Fibroblast of skin of left quadriceps (primary cell): ENCODE measurements around the gene ANKZF1.

Experiments
- DNase-seq, 2 experiments: peaks; one replicate each; pipeline ENCODE4 v3.0.0-alpha.2; 2013; ENCODE audit warnings: low read depth in 2 of 2

ANKZF1 gene

GRCh38 chr2:219228041-219228910, 1.3 kb upstream of the ANKZF1 start:
- DNase-seq: no peak

DNA sequence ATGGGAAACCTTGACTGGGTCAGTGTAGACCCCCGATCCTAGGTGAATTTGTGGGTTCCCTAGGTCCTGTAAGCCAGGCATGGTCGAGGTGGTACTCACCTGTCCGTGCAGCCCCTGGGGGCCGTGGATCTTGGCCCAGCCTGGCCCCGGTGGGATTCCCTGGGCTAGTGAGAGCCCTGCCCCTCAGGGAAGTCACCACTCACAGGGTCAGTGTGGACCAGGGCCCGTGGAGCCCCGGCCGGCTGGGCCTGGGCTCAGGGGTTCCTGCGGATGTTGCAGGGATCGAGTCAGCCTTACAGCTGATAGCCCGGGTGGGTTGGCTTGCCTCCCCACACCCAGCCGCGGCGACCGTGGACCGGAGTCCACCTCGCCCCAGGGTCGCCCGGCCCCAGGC, 698 bp upstream of the ANKZF1 start:
- no peak for DNase-seq

DNA sequence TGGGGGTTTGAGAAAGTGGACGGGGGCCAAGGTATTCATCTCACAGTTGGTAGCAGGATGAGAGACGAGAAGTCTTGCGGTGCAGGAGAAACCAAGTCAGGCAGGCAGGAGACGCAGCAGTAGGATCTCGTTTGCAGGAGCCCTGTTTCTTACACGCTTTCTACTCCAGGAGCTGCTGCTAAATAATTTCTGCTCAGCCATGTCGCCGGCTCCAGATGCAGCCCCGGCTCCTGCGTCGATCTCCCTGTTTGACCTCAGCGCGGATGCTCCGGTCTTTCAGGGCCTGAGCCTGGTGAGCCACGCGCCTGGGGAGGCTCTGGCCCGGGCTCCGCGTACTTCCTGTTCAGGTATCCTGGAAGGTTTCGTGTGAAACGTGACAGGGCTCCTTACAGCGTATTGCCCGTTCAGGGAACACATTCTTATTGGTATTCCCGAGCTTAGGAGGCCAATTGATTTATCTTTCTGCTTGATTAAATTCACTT, 494 bp downstream of the ANKZF1 start:
- DNase-seq: no peak

- no peak for DNase-seq
Observed at GRCh38 chr2:219234331-219234730, 4.7 kb downstream of the ANKZF1 start.

DNA sequence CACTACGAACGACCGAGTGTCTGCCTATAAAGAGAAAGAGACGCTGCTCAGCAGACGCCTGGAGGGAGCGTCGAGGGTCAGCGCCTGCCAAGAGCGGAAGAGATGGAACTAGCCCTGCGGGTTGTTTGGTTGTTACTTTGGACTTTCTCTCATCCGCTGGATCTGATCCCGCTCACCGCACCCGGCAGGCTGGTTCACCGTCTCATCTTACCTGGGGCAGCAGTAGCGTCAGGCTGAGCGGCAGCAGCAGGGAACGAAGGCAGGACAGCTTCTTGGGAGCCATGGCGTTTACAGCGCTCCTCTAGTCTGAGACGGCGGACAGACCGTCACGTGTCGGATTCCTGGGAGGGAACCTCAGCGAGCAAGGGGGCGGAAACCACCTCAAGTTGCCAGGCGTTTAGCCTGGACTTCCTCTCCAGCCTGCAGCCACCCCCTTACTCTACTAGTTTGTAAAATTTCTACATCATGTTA, 13.7 kb downstream of the ANKZF1 start:
- DNase-seq: no peak

GRCh38 chr2:219244789-219245147, 15.2 kb downstream of the ANKZF1 start:
- DNase-seq: no peak

DNA sequence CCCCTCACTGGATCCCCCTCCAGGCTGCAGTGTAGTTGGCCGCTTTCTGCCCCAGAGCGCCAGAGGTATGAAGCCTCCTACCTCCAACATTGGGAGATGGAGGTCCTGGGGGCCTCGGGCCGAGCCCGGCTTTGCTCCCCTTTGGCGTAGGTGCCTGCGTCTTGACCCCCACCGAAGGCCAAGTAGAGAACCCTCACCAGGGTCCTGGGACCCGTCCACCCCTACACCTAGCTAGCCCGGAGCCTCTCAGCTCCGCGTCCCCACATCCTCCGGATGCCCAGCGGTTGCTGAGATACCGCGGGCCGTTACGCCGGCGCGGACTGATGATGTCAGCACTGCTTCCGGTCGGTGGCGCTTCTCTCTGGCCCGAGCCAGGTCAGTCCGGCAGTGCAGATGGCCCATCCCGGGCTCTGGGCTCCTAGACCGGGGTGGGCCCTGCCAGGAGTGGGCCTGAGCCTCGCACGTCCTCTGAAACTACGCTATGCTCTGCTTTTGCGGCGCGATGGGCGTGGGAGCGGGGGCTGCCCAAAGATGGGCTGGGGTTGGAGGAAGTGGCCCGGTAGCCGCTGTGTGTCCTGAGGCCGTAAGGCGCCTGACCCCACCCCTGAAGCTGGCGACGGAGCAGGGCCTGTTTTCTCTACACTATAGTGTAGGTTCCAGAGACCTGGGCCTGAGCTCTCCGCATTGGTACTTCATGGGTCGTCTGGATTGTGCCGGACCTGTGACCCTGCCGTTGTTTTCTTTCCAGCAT, 15.7 kb downstream of the ANKZF1 start, which contains the start of the genes GLB1L and STK16:
Gene GLB1L (minus strand): TSS at position 297 of the 751 bp plus-strand sequence. CDS start 1,871 bp downstream, outside the sequence.
Gene STK16 (plus strand): TSS at position 332 of the 751 bp plus-strand sequence. CDS start 521 bp downstream, outside the sequence.
- DNase-seq: peak; percentile 73 to 74

DNA sequence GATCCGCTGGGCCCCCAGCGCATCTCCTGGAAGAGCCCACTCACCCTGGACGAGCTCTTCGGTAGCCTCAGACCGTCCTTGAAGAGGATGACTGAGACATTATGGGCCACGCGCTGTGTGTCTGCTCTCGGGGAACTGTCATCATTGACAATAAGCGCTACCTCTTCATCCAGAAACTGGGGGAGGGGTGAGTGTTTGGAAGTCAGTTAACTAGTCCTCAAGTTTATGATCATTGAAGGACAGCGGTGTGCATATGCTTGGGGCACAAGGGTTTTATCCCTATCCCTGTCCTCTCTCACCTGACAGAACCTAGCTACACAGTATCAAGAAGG, 16.3 kb downstream of the ANKZF1 start:
- no peak for DNase-seq

- no peak for DNase-seq
Observed at GRCh38 chr2:219246559-219246958, 17.0 kb downstream of the ANKZF1 start.

DNA sequence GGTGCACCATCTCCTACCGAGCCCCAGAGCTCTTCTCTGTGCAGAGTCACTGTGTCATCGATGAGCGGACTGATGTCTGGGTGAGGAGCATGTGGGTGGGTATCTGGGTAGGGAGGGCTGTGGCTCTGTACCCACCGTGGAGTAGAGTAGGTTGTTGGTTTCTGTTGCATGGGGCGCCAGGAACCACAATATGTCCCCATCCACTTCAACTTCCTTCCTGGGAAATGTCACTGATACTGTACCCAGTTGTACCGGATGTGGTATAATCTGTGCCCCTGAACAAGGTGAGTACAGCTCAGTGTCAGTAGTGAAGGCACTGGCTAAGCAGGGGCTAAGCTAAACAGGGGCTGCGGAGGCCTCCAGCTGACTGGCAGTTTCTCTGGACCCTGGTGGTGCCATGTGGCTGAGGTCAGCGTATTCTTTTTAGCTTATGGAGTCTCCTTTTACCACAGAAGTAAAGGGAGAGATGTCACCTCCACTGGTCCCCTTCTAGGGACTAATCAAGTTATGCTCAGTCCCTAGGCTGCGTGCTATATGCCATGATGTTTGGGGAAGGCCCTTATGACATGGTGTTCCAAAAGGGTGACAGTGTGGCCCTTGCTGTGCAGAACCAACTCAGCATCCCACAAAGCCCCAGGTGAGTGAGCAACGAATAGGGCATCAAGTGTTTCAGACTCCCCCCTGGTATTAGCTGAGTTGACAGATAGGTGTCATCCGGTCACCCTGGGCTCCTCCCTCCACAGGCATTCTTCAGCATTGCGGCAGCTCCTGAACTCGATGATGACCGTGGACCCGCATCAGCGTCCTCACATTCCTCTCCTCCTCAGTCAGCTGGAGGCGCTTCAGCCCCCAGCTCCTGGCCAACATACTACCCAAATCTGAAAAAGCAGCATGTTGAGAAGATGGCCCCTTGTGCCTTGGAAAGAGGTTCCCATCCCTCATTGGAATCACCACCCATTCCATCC, 18.4 kb downstream of the ANKZF1 start:
- DNase-seq: no peak

GRCh38 chr2:219248845-219249202, 19.2 kb downstream of the ANKZF1 start:
- DNase-seq: no peak

DNA sequence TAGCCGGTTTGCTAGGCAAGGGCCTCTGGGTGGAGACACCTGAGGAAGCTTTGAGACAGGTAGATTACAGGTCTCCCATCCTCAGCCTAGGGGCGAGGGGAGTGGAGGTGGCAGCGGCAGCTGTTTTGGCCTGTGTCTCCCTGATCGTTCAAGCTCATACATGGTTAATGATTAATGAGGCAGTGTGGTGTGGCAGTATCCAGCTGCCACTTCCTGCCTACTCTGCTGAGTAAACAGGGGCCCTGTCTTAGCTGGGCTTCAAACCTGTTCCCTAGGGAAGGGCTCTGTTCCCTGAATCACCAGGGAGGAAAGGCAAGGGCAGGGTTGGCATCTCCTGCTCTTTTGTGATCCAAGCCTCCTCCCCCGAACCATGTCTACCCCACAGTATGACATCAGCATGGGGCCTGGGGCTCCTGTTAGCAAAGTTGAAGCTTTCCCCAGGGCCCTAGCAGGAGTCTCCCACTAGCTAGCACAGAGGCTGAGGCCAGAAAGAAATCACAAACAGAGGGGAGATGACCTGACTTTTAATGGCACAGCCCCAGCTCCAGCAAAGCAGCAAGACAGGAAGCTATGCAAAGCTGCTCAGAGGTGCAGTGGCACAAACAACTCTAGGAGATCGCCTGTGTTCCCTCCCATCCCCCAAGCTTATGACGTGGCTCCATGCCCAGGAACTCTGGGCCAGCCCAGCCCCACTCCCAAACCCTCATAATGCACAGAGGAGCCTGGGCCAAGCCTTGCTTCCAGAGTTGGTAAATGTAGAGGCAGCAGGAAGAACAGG, 19.8 kb downstream of the ANKZF1 start:
- DNase-seq: peak; percentile 49 to 53

- no peak for DNase-seq
Observed at GRCh38 chr2:219250049-219250781, 20.6 kb downstream of the ANKZF1 start.

- DNase-seq: no peak
Observed at GRCh38 chr2:219251656-219252055, 22.1 kb downstream of the ANKZF1 start.

GRCh38 chr2:219252084-219252483, 22.5 kb downstream of the ANKZF1 start:
- DNase-seq: no peak

GRCh38 chr2:219252570-219252899, 22.9 kb downstream of the ANKZF1 start:
- DNase-seq: no peak

- DNase-seq: no peak
Observed at GRCh38 chr2:219252900-219253752, 23.5 kb downstream of the ANKZF1 start, which contains the start of gene TUBA4B. TUBA4B (plus strand) TSS chr2:219253243; CDS start chr2:219253408, 165 bp downstream.

- no peak for DNase-seq
Observed at GRCh38 chr2:219253753-219254589, 24.4 kb downstream of the ANKZF1 start, which contains the start of gene TUBA4A. TUBA4A (minus strand) TSS chr2:219253918; CDS start chr2:219253858, 60 bp downstream.
